ENCODE results near the gene MCM8.

The MCM8 gene

GRCh38 chr20:5999783-6000182, 49.3 kb downstream of the MCM8 start:
- DNase-seq (ENCODE audit: low read depth in 1 of 2, low spot score in 1 of 2): no peak
- Histone ChIP-seq H3K27ac (replicated peaks) (no peak overlapping the region), H3K27me3 (ENCODE audit: insufficient read depth, poor library complexity, severe bottlenecking) (no peaks in the 10 kb centered on the region), H3K4me3 (replicated peaks; ENCODE audit: insufficient read depth, low read length) (no peak overlapping the region)
- TF ChIP-seq POLR2AphosphoS5 (IDR thresholded peaks at IDR 0.05; ENCODE audit: low read depth): no peak
- TF ChIP-seq CTCF (IDR thresholded peaks at IDR 0.05; ENCODE audit: insufficient read depth, low read length): no peak
- no peak for TF ChIP-seq REST (IDR thresholded peaks at IDR 0.05; ENCODE audit: insufficient replicate concordance, low read depth)
- TF ChIP-seq GABPA (IDR thresholded peaks at IDR 0.05; ENCODE audit: low read depth): no peak
- TF ChIP-seq SPI1 (IDR thresholded peaks at IDR 0.05; ENCODE audit: borderline replicate concordance, low read depth): no peak

- TF ChIP-seq SPI1 (IDR thresholded peaks at IDR 0.05; ENCODE audit: borderline replicate concordance, low read depth) (no peak), GABPA (IDR thresholded peaks at IDR 0.05; ENCODE audit: low read depth) (no peak), CTCF (IDR thresholded peaks at IDR 0.05; ENCODE audit: insufficient read depth, low read length) (no peak), POLR2AphosphoS5 (IDR thresholded peaks at IDR 0.05; ENCODE audit: low read depth) (no peak), REST (IDR thresholded peaks at IDR 0.05; ENCODE audit: insufficient replicate concordance, low read depth) (no peak)
- H3K27me3 ChIP-seq (ENCODE audit: insufficient read depth, poor library complexity, severe bottlenecking): no peaks in the 10 kb centered on the region
- H3K4me3 ChIP-seq (replicated peaks; ENCODE audit: insufficient read depth, low read length): no peak overlapping the region
- DNase-seq (ENCODE audit: low read depth in 1 of 2, low spot score in 1 of 2): no peak
- no peak overlapping the region for H3K27ac ChIP-seq (replicated peaks)
These were observed 50.4 kb downstream of the MCM8 start for GRCh38 chr20:6000871-6001270.

- no peak for TF ChIP-seq SPI1 (IDR thresholded peaks at IDR 0.05; ENCODE audit: borderline replicate concordance, low read depth)
- no peak for TF ChIP-seq POLR2AphosphoS5 (IDR thresholded peaks at IDR 0.05; ENCODE audit: low read depth)
- no peak for TF ChIP-seq GABPA (IDR thresholded peaks at IDR 0.05; ENCODE audit: low read depth)
- no peak for TF ChIP-seq CTCF (IDR thresholded peaks at IDR 0.05; ENCODE audit: insufficient read depth, low read length)
- TF ChIP-seq REST (IDR thresholded peaks at IDR 0.05; ENCODE audit: insufficient replicate concordance, low read depth): no peak
- no peak for DNase-seq (ENCODE audit: low read depth in 1 of 2, low spot score in 1 of 2)
- no peaks in the 10 kb centered on the region for H3K27me3 ChIP-seq (ENCODE audit: insufficient read depth, poor library complexity, severe bottlenecking)
- H3K27ac ChIP-seq (replicated peaks): peak overlapping the region; percentile 72
- H3K4me3 ChIP-seq (replicated peaks; ENCODE audit: insufficient read depth, low read length): peak overlapping the region; percentile 84
These were observed 56.1 kb downstream of the MCM8 start for GRCh38 chr20:6006603-6006949.

Data from HL-60 (cell line).